CD4-positive, alpha-beta T cell treated with Interleukin-1 beta for 1 hour (primary cell): ENCODE results near the gene THEMIS2.
"Not testable (repeated sequence)": the region's sequence is repeated elsewhere in the genome, so short reads cannot be mapped to it uniquely, and the experiment has no call there.

Experiments used
- DNase-seq, 2 donors: peaks; one replicate each; pipeline ENCODE4 v3.0.0-alpha.2; 2020 to 2022

The THEMIS2 gene

GRCh38 chr1:27863538-27863915 lies 8.8 kb upstream of the THEMIS2 start:
- peak in 1 of 2 donors; percentile 65 for DNase-seq

DNA sequence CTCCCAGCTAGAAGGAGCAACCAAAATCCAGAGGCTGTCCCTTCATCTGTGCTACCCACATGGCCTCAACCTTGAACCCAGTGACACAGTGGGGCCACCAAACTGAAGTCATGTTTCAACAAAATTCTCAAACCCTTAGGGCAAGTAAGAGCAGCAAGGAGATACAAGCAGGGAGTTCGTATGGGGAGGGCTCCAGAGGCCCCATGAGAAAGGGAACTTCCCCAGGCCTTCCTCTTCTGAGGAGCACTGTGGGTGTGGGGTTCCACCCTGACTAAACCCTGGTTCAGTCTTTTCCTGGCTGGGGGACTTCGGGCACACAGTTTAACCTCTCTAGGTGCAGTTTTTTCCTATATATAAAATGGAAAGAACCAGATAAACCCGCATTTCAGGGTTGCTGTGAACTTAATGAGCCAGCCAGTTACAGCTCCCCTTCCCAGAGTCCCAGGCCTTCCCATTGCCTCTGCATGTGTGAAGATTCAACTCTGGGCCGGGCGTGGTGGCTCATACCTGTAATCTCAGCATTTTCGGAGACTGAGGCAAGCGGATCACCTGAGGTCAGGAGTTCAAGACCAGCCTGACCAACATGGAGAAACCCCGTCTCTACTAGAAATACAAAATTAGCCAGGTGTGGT lies 8.0 kb upstream of the THEMIS2 start:
- peak; percentile 47 to 70 for DNase-seq

DNA sequence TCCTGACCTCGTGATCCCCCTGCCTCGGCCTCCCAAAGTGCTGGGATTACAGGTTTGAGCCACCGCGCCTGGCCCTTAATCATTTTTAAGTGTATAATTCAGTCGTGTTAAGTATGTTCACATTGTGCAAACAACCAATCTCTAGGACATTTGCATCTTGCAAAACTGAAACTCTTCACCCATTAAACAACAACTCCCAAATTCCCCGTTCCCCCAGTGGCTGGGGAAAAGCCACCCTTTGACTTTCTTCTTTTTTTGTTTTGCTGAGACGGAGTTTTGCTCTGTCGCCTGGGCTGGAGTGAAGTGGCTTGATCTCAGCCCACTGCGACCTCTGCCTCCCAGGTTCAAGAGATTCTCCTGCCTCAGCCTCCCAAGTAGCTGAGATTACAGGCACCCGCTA lies 6.5 kb upstream of the THEMIS2 start:
- DNase-seq: no peak

DNA sequence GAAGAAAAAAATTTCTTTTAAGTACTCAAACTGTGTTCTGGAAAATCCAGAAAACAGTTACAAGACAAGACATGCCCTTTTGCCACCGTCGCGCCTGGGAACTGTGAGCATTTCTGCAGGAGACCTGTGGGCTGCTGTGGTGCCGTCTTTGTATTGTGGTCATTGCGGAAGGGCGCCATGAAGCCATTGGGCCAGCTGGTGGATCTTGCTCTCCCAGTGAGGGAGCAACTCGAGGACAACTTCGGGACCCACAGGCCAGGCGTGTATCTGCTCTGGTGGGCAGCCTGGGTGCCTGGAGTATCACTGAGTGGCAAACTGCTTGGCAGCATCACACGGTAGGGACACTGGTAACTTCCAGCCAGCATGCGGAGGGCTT lies 3.8 kb upstream of the THEMIS2 start:
- no peak for DNase-seq

- DNase-seq: peak; percentile 73 to 77
Measured at GRCh38 chr1:27868932-27869718, 3.2 kb upstream of the THEMIS2 start.

DNA sequence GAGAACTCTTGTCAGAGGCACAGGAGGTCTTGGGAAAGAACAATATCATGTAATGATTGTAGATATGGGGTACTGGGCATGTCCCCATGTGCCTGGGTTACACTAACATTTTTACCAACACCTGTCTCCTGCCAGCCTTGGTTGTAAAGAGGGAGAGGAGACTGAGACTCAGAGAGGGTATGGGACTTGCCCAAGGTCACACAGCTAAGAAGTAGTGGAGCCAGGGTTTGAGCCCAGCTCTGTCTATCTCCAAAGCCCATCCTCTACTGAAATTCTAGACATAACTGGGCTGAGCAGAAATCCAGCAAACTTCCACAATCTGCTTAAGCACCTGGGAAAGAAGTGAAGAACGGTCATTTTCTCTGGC lies 2.6 kb upstream of the THEMIS2 start:
- DNase-seq: no peak

GRCh38 chr1:27871076-27871475 lies 1.3 kb upstream of the THEMIS2 start:
- not testable (repeated sequence) for DNase-seq

GRCh38 chr1:27872802-27873551 lies 633 bp downstream of the THEMIS2 start:
- no peak for DNase-seq

DNA sequence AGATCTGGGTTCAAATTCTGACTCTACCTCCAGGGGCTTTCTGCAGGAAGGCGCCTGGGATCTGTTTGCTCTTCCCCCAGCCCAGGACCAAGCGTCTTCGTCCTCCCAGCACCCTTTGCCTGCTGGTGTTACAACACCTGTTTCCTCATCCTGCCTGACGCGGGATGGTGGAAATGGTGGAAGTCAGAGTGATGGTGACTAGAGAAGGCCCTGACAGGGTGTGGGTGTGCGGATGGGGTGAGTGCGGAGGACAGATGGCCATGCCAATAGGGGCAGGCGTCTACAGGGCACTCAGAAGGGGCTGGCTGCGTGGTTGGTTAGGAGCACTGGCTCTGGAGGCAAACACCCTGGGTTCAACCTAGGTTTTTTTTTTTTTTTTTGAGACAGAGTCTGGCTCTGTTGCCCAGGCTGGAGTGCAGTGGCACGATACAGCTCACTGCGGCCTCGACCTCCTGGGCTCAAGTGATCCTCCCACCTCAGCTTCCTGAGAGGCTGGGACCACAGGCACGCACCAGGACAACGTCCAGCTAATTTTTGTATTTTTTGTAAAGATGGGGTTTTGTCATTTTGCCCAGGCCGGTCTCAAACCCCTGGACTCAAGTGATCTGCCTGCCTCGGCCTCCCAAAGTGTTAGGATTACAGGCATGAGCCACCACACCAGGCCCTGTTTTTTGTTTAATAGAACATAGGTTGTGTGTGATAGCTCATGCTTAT lies 1.5 kb downstream of the THEMIS2 start:
- DNase-seq: peak in 1 of 2 donors; percentile 69

DNA sequence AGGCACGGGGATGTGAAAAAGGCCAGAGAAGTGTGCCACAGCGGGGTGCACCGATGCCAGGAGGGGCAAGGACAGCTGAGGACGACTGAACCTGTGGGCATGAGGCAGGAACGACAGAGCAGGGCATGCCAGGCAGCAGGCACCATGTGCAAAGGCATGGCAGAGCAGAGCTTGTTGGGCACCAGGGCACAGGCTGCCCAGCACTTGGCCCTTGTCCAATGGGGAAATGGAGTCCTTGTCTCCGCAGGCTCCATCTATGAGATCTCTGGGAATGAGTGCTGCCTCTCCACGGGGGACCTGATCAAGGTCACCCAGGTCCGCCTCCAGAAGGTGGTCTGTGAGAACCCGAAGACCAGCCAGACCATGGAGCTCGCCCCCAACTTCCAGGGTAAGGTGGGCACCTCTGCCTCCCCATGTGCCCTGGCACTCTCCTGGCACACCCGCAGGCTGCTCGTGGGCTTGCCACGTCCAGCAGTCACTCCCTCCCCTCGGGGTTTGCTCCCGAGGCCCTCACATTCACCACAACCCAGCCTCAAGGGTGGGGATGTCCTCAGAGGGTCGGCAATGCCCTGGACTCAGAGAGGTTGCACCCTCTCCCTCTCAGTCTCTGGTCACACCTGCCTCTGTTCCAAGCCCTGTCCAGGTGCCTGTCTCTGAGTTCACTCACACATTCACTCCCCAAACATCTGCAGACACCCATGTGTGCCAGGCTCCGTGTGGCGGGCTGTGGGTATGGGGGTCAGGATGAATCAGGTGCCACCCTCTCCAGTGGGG lies 4.2 kb downstream of the THEMIS2 start:
- no peak for DNase-seq

DNA sequence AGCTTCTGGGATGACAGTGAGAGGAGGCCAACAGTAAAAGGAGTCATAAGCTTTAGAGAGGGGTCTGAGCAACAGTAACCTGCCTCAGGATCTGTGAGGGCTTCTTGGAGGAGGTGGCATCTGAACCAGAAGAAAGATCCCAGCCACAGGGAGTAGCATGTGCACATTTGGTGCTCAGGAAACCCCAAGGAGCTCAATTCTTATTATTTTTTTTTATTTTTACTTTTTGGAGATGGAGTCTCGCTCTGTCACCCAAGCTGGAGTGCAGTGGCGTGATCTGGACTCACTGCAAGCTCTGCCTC lies 4.7 kb downstream of the THEMIS2 start:
- no peak for DNase-seq

- DNase-seq: no peak
Measured at GRCh38 chr1:27878039-27878438, 5.7 kb downstream of the THEMIS2 start.

GRCh38 chr1:27878787-27879335 lies 6.5 kb downstream of the THEMIS2 start:
- no peak for DNase-seq

DNA sequence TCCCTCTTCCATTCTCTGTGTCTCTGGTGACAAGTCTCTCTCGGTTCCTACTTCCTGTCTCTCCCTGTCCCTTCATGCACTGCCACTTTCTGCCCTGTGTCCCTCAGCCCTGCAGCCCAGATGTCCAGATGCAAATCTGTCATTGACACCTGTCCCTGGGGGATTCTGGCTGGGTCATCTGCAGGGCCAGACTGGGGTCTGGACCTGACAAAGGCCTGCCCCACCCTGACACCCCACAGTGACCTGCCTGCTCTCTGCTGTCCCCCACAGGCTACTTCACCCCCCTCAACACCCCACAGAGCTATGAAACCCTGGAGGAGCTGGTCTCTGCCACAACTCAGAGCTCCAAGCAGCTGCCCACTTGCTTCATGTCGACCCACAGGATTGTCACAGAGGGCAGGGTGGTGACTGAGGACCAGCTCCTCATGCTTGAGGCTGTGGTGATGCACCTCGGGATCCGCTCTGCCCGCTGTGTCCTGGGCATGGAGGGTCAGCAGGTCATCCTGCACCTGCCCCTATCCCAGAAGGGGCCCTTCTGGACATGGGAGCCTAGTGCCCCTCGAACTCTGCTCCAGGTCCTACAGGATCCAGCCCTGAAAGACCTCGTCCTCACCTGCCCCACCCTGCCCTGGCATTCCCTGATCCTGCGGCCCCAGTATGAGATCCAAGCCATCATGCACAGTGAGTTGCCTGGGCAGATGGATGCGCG lies 7.2 kb downstream of the THEMIS2 start:
- DNase-seq: no peak

GRCh38 chr1:27882543-27882903 lies 10.2 kb downstream of the THEMIS2 start:
- no peak for DNase-seq

DNA sequence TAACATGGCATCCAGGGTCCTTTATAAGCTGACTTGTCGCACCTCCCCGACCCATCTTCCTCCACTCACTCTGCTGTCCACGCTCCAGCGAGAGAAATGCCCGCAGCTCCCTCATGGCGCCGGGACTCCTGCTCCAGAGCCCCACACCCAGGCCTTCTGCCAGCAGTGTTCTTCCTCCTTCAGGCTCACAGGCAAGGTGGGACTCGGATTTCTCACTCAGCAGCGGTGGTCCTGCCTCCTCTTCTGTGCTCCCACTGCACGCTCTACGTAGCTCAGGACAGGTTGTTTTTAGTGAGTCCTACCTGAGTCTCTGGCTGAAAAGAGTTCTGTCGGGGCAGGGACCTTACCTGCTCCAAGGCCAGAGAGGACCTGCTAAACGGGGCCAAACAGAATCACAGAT lies 11.2 kb downstream of the THEMIS2 start:
- no peak for DNase-seq

DNA sequence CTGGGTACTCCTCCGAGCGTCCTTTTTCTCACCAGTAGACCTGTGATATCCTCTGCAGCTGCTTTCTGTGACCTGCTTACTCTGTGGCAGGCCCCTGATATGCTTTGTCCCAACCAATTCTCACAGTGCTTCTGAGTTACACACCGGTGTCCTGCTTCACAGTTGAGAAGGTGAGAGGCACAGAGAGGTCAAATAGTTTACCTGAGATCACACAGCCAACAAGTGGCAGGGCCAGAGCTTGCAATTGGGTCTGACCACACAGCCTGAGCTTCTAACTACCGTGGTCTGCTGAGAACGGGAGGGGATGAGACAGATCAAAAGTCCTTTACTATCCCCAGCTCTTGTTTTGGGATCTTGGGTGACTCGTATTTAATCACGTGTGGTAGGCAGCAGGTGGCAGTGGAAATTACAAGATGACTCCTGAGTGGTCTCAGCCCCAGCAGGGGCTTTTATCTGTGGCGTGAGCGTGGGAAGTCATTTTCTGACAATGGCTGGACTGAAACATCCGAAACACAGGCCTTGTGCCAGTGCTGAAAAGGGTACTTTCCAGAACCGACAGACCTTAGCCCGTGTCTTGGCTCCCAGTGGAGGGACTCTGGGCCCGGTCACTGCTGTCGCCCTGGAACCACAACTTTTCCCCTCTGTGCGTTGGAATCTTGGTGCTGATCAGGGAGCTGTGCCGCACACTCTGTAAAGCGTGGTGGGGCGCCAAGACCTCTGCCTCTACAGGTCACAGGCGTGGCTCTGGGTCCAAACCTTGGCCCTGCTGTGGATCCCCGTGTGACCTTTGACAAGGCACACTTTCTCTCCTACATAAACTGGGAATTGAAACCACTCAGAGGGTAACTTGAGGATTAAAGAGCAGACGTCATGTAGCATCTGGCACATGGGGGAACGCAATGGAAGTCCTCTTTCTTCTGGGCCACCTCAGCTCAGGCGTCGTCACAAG lies 11.9 kb downstream of the THEMIS2 start:
- DNase-seq: peak in 1 of 2 donors; percentile 33

DNA sequence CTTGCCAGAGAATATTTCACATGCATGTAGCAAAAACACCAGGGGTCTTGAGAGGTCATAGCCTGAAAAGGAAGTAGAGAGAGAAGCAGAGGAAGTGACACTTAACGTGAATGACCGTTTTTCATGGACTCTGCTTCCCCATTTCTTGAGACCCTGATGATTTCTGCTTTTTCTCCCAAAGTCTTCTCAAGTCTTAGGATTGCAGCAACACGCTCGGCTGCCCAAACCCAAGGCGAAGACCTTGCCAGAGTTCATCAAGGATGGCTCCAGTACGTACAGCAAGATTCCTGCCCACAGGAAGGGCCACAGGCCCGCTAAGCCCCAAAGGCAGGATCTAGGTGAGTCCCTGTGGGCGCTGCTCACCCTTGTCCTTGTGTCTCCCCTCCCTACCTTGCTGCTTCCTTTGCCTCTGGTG lies 12.8 kb downstream of the THEMIS2 start:
- peak in 1 of 2 donors; percentile 49 for DNase-seq

DNA sequence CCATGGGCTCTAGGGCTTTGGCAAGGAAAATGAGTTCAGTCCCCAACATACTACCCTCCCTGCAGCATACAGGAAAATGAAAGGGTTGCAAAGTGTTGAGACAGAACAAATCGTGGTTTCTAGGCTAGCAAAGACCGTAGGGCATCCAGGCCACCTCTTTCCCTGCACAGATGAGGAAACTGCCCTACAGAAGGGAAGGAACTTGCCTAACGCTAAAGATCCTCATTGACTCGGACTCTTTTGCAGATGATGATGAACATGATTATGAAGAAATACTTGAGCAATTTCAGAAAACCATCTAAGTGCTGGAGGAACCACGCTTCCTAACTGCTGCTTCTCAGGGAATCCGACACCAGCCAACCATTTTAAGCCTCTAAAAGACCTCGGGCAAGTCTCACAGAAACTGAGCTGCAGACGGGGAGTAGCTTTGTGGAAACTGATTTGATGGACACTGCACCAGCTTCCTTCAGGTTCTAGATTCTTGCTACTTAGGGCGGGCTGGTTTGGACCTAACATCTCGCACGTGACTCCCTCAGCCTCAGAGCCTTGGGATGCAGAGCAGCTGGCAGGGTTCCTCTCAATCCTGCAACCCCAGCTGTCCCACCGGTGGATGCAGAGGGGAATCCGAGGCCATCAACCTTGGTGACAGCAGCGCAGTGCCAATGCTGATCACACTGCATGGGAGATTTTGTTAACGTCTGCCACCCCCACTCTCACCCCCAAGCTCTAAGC lies 13.4 kb downstream of the THEMIS2 start:
- DNase-seq: peak in 1 of 2 donors; percentile 49

GRCh38 chr1:27886353-27886679 lies 14.0 kb downstream of the THEMIS2 start:
- DNase-seq: no peak
